Activated CD8-positive, alpha-beta T cell treated with anti-CD3 and anti-CD28 coated beads for 36 hours (primary cell): ENCODE measurements around the gene PTPN7. TPM values are rescaled to one million over a fixed set of nuclear protein-coding genes. Genes with fewer than 3 reads are reported as not detected.
"Not testable (repeated sequence)": the region's sequence is repeated elsewhere in the genome, so short reads cannot be mapped to it uniquely, and the experiment has no call there.

Experiments used
- ATAC-seq: fragments of 200-7000 bp; cut with Tn5 transposase; one replicate; pipeline ENCODE4 v1.10.0; 2021; ENCODE audit warnings: mild to moderate bottlenecking, moderate library complexity
- CTCF ChIA-PET: fragments of 350-600 bp; sonication (Branson Sonifier 250); formaldehyde crosslinking; loops from one replicate; lab custom pipeline; 2021; ENCODE audit warnings: antibody characterized with exemption; lab: Charles Lee
- POLR2A ChIA-PET: fragments of 350-600 bp; sonication (Branson Sonifier 250); formaldehyde crosslinking; loops from one replicate; lab custom pipeline; 2021; ENCODE audit warnings: antibody characterized with exemption; lab: Charles Lee
- DNase-seq: peaks from one replicate; pipeline ENCODE4 v3.0.0-alpha.2; 2020
- H3K27ac Mint-ChIP-seq: one replicate; pipeline ENCODE4 v1.8.0; 2021; ENCODE audit warnings: mild to moderate bottlenecking, mixed read lengths
- H3K27me3 Mint-ChIP-seq: one replicate; pipeline ENCODE4 v1.8.0; 2021; ENCODE audit warnings: mixed read lengths
- H3K36me3 Mint-ChIP-seq: one replicate; pipeline ENCODE4 v1.8.0; 2021; ENCODE audit warnings: low read depth, mixed read lengths
- H3K4me1 Mint-ChIP-seq: one replicate; pipeline ENCODE4 v1.8.0; 2021; ENCODE audit warnings: low read depth, mixed read lengths
- H3K4me3 Mint-ChIP-seq: one replicate; pipeline ENCODE4 v1.8.0; 2021; ENCODE audit warnings: mild to moderate bottlenecking, moderate library complexity, mixed read lengths
- H3K9me3 Mint-ChIP-seq: one replicate; pipeline ENCODE4 v1.8.0; 2021; ENCODE audit warnings: mixed read lengths
- intact Hi-C: fragments of 100-400 bp; cut with micrococcal nuclease; formaldehyde crosslinking; loops from one replicate; pipeline ENCODE4 v1.10.0; 2022
- total RNA-seq, 2 experiments: library from RNA; stranded (reverse); gene quantifications; one replicate each; pipeline ENCODE4 v1.2.3, GENCODE V29; 2021
- TF ChIP-seq, protein P1 (sequence below): fragments of 200-600 bp; IDR thresholded peaks from one replicate; pipeline ENCODE4 v1.8.0; 2022; ENCODE audit warnings: antibody characterized with exemption, mild to moderate bottlenecking

PTPN7 gene
- total RNA-seq, 2 experiments from 2014 or later, result 195 to 200 TPM

DNA sequence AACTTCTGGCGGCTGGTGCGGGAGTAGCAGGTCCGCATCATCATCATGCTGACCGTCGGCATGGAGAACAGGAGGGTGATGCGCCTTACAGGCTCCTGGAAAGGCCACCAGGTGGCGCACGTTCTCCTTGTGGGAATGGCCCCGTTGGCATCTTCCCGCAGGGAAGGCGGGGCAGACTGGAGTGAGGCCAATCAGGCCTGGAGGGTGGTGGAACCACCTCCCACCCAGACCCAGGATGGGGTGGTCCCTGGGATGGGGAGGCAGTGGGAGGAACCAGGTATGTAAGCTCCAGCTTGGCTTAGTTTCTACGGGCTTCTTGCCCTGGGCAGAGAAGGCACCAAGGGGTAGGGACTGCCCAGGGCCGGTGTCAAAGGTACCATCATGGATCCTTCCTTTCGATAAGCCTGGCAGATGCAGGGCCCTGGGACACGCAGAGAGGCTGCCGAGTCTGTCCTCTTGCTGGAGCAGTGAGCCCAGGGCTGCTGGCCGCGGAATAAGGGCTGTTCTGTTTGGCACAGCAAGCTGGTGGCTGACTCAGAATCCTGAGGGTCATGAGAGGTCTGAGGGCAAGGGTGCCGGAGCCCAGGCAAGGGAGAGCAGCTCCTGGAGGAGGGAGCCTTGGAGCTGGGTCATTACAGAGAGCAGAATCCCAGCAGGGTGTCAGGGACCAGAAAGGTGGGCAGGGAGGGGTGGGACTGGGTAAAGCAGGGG, 24.5 kb upstream of the PTPN7 start:
- TF ChIP-seq, protein P1, sequence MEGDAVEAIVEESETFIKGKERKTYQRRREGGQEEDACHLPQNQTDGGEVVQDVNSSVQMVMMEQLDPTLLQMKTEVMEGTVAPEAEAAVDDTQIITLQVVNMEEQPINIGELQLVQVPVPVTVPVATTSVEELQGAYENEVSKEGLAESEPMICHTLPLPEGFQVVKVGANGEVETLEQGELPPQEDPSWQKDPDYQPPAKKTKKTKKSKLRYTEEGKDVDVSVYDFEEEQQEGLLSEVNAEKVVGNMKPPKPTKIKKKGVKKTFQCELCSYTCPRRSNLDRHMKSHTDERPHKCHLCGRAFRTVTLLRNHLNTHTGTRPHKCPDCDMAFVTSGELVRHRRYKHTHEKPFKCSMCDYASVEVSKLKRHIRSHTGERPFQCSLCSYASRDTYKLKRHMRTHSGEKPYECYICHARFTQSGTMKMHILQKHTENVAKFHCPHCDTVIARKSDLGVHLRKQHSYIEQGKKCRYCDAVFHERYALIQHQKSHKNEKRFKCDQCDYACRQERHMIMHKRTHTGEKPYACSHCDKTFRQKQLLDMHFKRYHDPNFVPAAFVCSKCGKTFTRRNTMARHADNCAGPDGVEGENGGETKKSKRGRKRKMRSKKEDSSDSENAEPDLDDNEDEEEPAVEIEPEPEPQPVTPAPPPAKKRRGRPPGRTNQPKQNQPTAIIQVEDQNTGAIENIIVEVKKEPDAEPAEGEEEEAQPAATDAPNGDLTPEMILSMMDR, result peak; percentile 89
- intact Hi-C loops, result loop anchor here (2.0 kb wide), 1 partner anchor 20 kb away; no protein-coding TSS in a partner anchor
- H3K4me3 Mint-ChIP-seq, result no peak overlapping the region
- peaks cover 14% of the 10 kb centered on the region for H3K4me1 Mint-ChIP-seq
- ChIA-PET POLR2A (no interaction called here), CTCF (interaction anchor here (0.6 to 9.8 kb wide), 13 partner anchors 10 to 142 kb away, joined by 3 to 58 read pairs (median 5); partner anchors contain the start of genes LGR6 and PTPN7)
- no peaks in the 10 kb centered on the region for H3K9me3 Mint-ChIP-seq
- no peak overlapping the region for H3K27ac Mint-ChIP-seq
- peak; percentile 80 for DNase-seq
- H3K36me3 Mint-ChIP-seq, result no peaks in the 10 kb centered on the region
- ATAC-seq, result peak; percentile 62
- H3K27me3 Mint-ChIP-seq, result no peaks in the 10 kb centered on the region

DNA sequence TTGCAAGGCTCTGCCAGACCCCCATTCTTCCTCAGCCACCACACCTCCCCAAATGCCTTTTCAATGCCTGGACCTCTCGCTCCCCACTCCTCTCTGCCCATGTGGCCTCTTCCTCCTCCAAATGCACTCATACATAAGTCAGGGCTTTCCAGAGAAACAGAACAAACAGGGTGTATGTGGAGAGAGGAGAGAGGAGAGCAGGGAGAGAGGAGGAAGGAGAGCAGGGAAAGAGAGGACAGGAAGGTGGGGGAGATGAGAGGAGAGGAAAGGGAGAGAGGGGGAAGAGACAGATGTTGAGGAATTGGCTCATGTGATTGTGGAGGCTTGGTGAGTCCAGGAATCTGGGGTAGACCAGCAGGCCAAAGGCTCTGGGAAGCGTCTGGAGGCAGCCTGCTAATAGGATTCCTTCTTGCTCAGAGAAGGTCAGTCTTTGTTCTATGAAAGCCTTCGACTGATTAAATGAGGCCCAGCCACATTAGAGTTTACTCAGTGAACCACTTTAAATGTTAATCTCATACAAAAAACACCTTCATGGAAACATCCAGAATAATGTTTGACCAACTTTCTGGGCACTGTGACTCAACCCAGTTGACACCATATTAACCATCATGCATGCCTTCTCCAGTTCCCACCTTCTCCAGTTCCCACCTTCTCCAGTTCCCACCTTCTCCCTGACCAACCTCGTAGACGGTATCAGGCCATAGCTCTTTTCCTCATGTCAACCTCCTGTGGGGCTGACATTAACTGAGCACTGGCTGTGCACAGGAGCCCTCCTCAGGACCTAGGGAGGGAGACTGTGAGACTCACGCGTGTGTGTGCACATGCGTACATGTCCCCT, 21.9 kb upstream of the PTPN7 start:
- peaks cover 14% of the 10 kb centered on the region for H3K4me1 Mint-ChIP-seq
- no peaks in the 10 kb centered on the region for H3K36me3 Mint-ChIP-seq
- DNase-seq (no peak), ATAC-seq (no peak)
- no peaks in the 10 kb centered on the region for H3K27me3 Mint-ChIP-seq
- H3K9me3 Mint-ChIP-seq, result no peaks in the 10 kb centered on the region
- intact Hi-C loops, result no loop called here
- POLR2A ChIA-PET, result interaction anchor here (0.7 kb wide), 1 partner anchor 19 kb away, joined by 3 read pairs; no protein-coding TSS in a partner anchor
- TF ChIP-seq, protein P1, result no peak
- H3K4me3 Mint-ChIP-seq, result no peak overlapping the region
- H3K27ac Mint-ChIP-seq, result no peak overlapping the region
- CTCF ChIA-PET, result interaction anchor here (0.8 to 9.8 kb wide), 5 partner anchors 8 to 28 kb away, joined by 3 to 58 read pairs (median 13); partner anchors contain the start of genes LGR6 and PTPN7

DNA sequence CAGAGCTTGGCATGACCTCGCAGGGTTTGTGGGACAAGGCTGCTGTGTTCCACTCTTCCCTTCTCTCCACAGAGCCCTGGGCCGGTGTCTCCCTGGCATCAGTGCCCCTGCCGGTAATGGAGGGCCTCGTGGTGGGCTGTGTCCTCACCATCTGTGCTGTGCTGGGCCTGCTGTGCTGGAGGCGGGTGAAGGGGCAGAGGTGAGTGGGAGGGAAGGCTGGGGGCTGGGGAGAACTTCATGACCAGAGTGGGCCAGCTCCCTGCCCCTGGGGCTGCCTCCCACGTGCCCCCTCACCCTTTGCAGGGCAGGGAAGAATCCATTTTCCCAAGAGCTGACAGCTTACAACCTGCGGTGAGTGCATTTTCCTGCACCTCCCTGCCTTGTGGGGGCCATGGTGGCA, 21.2 kb upstream of the PTPN7 start:
- no peak for DNase-seq
- Mint-ChIP-seq H3K27me3 (no peaks in the 10 kb centered on the region), H3K4me3 (no peak overlapping the region), H3K9me3 (no peaks in the 10 kb centered on the region), H3K27ac (no peak overlapping the region), H3K36me3 (no peaks in the 10 kb centered on the region), H3K4me1 (peaks cover 14% of the 10 kb centered on the region)
- TF ChIP-seq, protein P1, result no peak
- POLR2A ChIA-PET, result no interaction called here
- intact Hi-C loops, result no loop called here
- ATAC-seq, result no peak
- CTCF ChIA-PET, result interaction anchor here (9.8 kb wide), 1 partner anchor 13 kb away, joined by 58 read pairs; the partner anchor contains the start of gene LGR6

DNA sequence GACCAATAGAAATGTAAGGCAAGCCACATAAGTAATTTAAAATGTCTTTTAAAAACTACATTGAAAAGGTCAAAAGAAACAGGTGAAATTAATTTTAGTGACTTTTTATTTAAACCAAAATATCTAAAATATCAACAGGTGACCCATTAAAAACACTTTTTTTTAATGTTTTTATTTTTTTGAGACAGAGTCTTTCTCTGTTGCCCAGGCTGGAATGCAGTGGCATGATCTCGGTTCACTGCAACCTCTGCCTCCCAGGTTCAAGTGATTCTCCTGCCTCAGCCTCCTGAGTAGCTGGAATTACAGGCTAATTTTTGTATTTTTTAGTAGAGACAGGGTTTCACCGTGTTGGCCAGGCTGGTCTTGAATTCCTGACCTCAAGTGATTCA, 20.3 kb upstream of the PTPN7 start:
- CTCF ChIA-PET, result interaction anchor here (2.7 to 9.8 kb wide), 2 partner anchors 9 to 14 kb away, joined by 21 to 58 read pairs; partner anchors contain the start of gene LGR6
- intact Hi-C loops, H3K9me3 Mint-ChIP-seq, H3K27me3 Mint-ChIP-seq, H3K27ac Mint-ChIP-seq, H3K36me3 Mint-ChIP-seq, POLR2A ChIA-PET, ATAC-seq, H3K4me3 Mint-ChIP-seq, DNase-seq: not testable (repeated sequence)
- H3K4me1 Mint-ChIP-seq, result peaks cover 14% of the 10 kb centered on the region
